ENCODE data around the gene CNTNAP5. TPM values are rescaled to one million over a fixed set of nuclear protein-coding genes. Genes with fewer than 3 reads are reported as not detected.

CNTNAP5 gene
- total and polyA plus RNA-seq, 2 donors (not counting 3 experiments of a cell fraction or from before 2014, with no cell fraction given), result not detected

DNA sequence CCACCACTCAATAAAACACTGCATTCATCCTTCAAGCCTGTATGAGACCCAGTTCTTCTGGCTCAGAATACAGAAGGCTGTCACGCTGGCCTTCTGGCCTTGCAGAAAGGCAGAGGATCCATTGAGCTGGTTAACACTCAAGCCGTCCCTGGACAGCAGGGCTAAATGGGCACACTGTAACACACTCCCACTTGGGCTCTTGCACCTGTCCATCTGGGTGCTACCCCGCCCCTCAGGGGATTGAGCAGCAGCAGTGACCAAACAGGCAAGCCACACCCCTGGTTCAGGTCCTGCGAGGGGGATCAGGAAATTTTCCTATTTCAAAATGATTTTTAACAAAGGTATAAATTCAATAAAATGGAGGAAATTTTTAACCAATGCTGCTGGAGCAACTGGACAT, 936.0 kb downstream of the CNTNAP5 start:
- no peak for FAIRE-seq
- no peak overlapping the region for H3K4me3 ChIP-seq (replicated peaks in 1 of 3; ENCODE audit: insufficient read depth in 1 of 3, low read depth in 1 of 3, low read length in 3 of 3)
- no peaks in the 10 kb centered on the region for H3K36me3 ChIP-seq (ENCODE audit: control insufficient read depth in 2 of 2, extremely low read depth in 1 of 2, insufficient read depth in 2 of 2, low read length in 2 of 2)
- no peak overlapping the region for H2AFZ ChIP-seq (ENCODE audit: low read depth, low read length)
- TF ChIP-seq MYC (IDR thresholded peaks at IDR 0.05; ENCODE audit: low read depth, low read length) (no peak), EZH2 (IDR thresholded peaks at IDR 0.05; ENCODE audit: borderline replicate concordance, low read depth, low read length, severe bottlenecking) (no peak), FOS (IDR thresholded peaks at IDR 0.05; ENCODE audit: borderline replicate concordance, insufficient read depth, low read length) (no peak), GATA2 (IDR thresholded peaks at IDR 0.05; ENCODE audit: insufficient read depth, insufficient read length, low read depth, low read length) (no peak), POLR2AphosphoS5 (IDR thresholded peaks at IDR 0.05; ENCODE audit: insufficient read depth, low read depth, low read length) (no peak), POLR2A (IDR thresholded peaks at IDR 0.05; ENCODE audit: low read depth, low read length) (no peak), JUN (IDR thresholded peaks at IDR 0.05; ENCODE audit: borderline replicate concordance, insufficient read depth, insufficient read length, low read depth) (no peak)
- TF ChIP-seq, protein P1, sequence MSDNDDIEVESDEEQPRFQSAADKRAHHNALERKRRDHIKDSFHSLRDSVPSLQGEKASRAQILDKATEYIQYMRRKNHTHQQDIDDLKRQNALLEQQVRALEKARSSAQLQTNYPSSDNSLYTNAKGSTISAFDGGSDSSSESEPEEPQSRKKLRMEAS (IDR thresholded peaks at IDR 0.05; ENCODE audit: insufficient read depth, insufficient read length), result no peak
- TF ChIP-seq, protein P2, sequence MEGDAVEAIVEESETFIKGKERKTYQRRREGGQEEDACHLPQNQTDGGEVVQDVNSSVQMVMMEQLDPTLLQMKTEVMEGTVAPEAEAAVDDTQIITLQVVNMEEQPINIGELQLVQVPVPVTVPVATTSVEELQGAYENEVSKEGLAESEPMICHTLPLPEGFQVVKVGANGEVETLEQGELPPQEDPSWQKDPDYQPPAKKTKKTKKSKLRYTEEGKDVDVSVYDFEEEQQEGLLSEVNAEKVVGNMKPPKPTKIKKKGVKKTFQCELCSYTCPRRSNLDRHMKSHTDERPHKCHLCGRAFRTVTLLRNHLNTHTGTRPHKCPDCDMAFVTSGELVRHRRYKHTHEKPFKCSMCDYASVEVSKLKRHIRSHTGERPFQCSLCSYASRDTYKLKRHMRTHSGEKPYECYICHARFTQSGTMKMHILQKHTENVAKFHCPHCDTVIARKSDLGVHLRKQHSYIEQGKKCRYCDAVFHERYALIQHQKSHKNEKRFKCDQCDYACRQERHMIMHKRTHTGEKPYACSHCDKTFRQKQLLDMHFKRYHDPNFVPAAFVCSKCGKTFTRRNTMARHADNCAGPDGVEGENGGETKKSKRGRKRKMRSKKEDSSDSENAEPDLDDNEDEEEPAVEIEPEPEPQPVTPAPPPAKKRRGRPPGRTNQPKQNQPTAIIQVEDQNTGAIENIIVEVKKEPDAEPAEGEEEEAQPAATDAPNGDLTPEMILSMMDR (IDR thresholded peaks at IDR 0.05; ENCODE audit: extremely low read depth in 1 of 2, insufficient read depth in 1 of 2, low read depth in 1 of 2, low read length in 2 of 2), result no peak
- dilution Hi-C loops (cut with MboI; ENCODE audit: extremely low pct_ligation_motif_present, low sequenced_read_pairs), result no loop called here
- no peaks in the 10 kb centered on the region for H3K27me3 ChIP-seq (ENCODE audit: control insufficient read depth in 2 of 2, insufficient read depth in 2 of 2, low read length in 2 of 2)
- BruUV-seq (replicated peaks), result no TSS peak
- H3K4me1 ChIP-seq (ENCODE audit: control insufficient read depth, extremely low read depth, insufficient read depth, low read length), result no peaks in the 10 kb centered on the region
- H3K9me1 ChIP-seq (replicated peaks; ENCODE audit: control insufficient read depth, extremely low read depth, insufficient read depth, low read length), result no peaks in the 10 kb centered on the region
- H3K4me2 ChIP-seq (ENCODE audit: insufficient read depth, low read length), result no peak overlapping the region
- H3K27ac ChIP-seq (ENCODE audit: insufficient read depth, low read depth, low read length), result no peak overlapping the region
- H3K9ac ChIP-seq (replicated peaks; ENCODE audit: extremely low read depth, insufficient read depth, low read length), result no peak overlapping the region
- POLR2A ChIA-PET, result no interaction called here
- H4K20me1 ChIP-seq (replicated peaks; ENCODE audit: control insufficient read depth, extremely low read depth, insufficient read depth, low read length), result no peaks in the 10 kb centered on the region
- intact Hi-C loops (cut with micrococcal nuclease), result no loop called here
- CTCF ChIA-PET, result no interaction called here
- H3K79me2 ChIP-seq (ENCODE audit: control insufficient read depth, insufficient read depth, low read length), result no peaks in the 10 kb centered on the region
- no peak for DNase-seq (ENCODE audit: low read depth, low spot score)
- peaks cover 6% of the 10 kb centered on the region for H3K9me3 ChIP-seq (replicated peaks; ENCODE audit: control insufficient read depth, insufficient read depth, low read length)

Small RNA genes lying within 50 kb of the gene (small RNA-seq; reads per million reads assigned to genes)
- gene AC019159.1 (ENCODE audit: insufficient read depth, insufficient read length, low read depth, low replicate concordance), result not detected
- not detected for gene MTND5P22 (ENCODE audit: insufficient read depth, insufficient read length, low read depth, low replicate concordance)
- gene RNA5SP102 (ENCODE audit: insufficient read depth, insufficient read length, low read depth, low replicate concordance), result not detected

All from endothelial cell of umbilical vein (primary cell).